PFSK-1 (cell line): Measurements from ENCODE around the gene ZFP1.

Experiments used
- FOXP2 ChIP-seq: optimal IDR thresholded peaks from 2 replicates; pipeline ENCODE3; 2011; ENCODE audit warnings: borderline replicate concordance, control low read depth, inconsistent platforms; ENCODE audit not compliant: insufficient read depth; ENCODE audit errors: extremely low read length, extremely low read depth
- POLR2AphosphoS5 ChIP-seq: IDR thresholded peaks from 2 replicates; pipeline ENCODE4 v1.6.1; 2012; ENCODE audit warnings: low read depth, mild to moderate bottlenecking, control low read depth, low read length, moderate library complexity
- REST ChIP-seq, 2 experiments: IDR thresholded peaks; 2 replicates each; pipeline versions ENCODE4 v1.6.1 to v1.8.0; 2011 to 2012; ENCODE audit warnings: low read depth in 2 of 2, low read length in 2 of 2, control low read depth in 1 of 2, inconsistent platforms in 1 of 2, mild to moderate bottlenecking in 1 of 2, moderate library complexity in 1 of 2; ENCODE audit not compliant: insufficient read depth in 1 of 2
- SIN3A ChIP-seq: IDR thresholded peaks from 2 replicates; pipeline ENCODE4 v1.6.1; 2012; ENCODE audit warnings: mild to moderate bottlenecking, low read length, moderate library complexity, borderline replicate concordance; ENCODE audit not compliant: insufficient read depth
- TAF1 ChIP-seq: IDR thresholded peaks from 2 replicates; pipeline ENCODE4 v1.6.1; 2012; ENCODE audit warnings: low read length, control low read depth, borderline replicate concordance; ENCODE audit not compliant: insufficient read depth

ZFP1 gene

DNA sequence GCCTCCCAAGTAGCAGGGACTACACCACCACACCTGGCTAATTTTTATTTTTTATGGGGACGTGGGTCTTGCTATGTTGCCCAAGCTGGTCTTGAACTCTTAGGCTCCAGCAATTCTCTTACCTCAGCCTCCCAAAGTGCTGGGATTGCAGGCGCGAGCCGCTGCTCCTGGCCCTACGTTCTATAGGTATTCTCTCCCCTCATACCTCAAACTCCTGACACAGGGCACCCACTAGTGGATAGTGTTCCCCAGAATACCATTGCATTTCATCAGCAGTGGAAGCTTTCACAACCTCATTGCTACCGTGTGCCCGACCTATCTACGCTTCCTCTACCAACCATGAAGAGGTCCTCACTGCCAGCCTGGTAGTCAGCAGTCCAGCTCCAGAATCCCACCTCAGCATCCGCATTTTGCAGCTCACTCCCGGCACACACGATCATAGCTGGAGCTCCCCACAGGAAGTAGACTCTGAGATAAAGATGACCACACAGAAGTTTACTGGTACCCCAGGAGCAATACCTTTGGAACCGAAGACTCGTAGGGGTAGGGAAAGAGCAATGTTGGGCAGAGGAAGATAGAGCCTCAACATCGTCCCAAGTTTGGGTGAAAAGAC, 49.3 kb downstream of the ZFP1 start:
- no peak for TF ChIP-seq FOXP2
- TF ChIP-seq REST (IDR thresholded peaks at IDR 0.05; ENCODE audit: insufficient read depth in 1 of 2, low read depth in 2 of 2, low read length in 2 of 2): no peak
- TF ChIP-seq TAF1: no peak
- TF ChIP-seq POLR2AphosphoS5: no peak
- TF ChIP-seq SIN3A: no peak

GRCh38 chr16:75198135-75198600, 49.8 kb downstream of the ZFP1 start:
- TF ChIP-seq TAF1 (no peak), REST (IDR thresholded peaks at IDR 0.05; ENCODE audit: insufficient read depth in 1 of 2, low read depth in 2 of 2, low read length in 2 of 2) (no peak), POLR2AphosphoS5 (no peak), FOXP2 (no peak), SIN3A (no peak)

GRCh38 chr16:75202069-75202590, 53.8 kb downstream of the ZFP1 start:
- TF ChIP-seq FOXP2 (no peak), POLR2AphosphoS5 (no peak)

GRCh38 chr16:75203096-75203495, 54.8 kb downstream of the ZFP1 start:
- TF ChIP-seq FOXP2 (no peak), SIN3A (no peak)

DNA sequence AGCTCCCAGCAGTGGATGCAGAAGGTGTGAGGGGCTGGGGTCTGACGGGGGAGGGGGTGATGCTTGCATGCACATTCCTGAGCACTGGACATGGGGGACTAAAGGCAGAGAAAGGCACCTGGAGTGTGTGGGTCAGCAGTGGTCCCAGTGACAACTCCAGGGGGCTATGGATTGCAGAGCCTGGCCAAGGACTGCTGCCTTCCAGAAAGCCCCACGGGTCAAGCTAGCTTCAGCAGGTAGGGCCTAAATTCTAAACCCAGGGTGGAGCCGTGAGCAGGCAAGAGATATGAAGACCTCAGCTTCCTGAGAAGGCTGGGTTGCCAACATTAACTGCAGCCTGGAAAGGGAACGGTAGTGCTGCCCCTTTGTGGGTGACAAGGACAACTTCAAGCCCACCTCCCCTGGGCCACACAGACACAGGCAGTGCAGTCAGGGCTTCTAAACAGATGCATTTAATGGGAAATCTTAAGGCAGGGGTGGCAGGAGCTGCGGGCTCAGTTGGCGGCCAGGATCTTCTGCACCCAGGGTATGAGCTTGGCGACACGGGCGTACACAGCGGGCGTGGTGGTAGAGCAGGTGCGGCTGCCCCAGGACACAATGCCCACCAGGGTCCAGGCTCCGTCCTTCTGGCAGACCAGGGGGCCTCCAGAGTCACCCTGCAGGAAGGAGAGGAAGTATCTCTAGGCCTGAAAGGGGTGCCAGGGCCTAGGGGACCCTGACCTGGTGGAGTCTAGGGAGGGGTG, 55.5 kb downstream of the ZFP1 start:
- no peak for TF ChIP-seq REST (IDR thresholded peaks at IDR 0.05; ENCODE audit: insufficient read depth in 1 of 2, low read depth in 2 of 2, low read length in 2 of 2)
- TF ChIP-seq POLR2AphosphoS5: no peak
- no peak for TF ChIP-seq SIN3A
- TF ChIP-seq FOXP2: no peak

- TF ChIP-seq SIN3A (no peak), REST (IDR thresholded peaks at IDR 0.05; ENCODE audit: insufficient read depth in 1 of 2, low read depth in 2 of 2, low read length in 2 of 2) (no peak), TAF1 (no peak), POLR2AphosphoS5 (no peak)
Measured at GRCh38 chr16:75204410-75204758, 56.1 kb downstream of the ZFP1 start.
